Placental pericyte (primary cell): ENCODE results near the gene TTC9. TPM values are rescaled to one million over a fixed set of nuclear protein-coding genes. Genes with fewer than 3 reads are reported as not detected.

Experiments used
- small RNA-seq: library from RNA; depleted of rRNA; stranded (forward); fragments of <200 nt; gene quantifications from one replicate; pipeline ENCODE3, GENCODE V24; 2012; ENCODE audit warnings: low replicate concordance
- total RNA-seq: library from RNA; depleted of rRNA; stranded (reverse); fragments of >200 nt; gene quantifications from 2 replicates; pipeline ENCODE4 v1.2.3, GENCODE V29; 2012

The TTC9 gene
- under 0.01 TPM in 1 of 2 replicates, not detected in the other for total RNA-seq

GRCh38 chr14:70641548-70642302 lies at the start of gene TTC9:
Gene TTC9, plus strand, starts transcription at chr14:70641916. Its CDS starts 214 bp downstream, at chr14:70642130.

GRCh38 chr14:70600382-70601157 lies 41.1 kb upstream of the TTC9 start, which contains the start of gene MED6:
Gene MED6, minus strand, starts transcription at chr14:70600655. Its CDS starts 18 bp downstream, at chr14:70600637.

Small RNA genes lying within 50 kb of the gene (small RNA-seq; reads per million reads assigned to genes)
- not detected for gene RN7SL77P

Other genes with a start within 250 kb of the TTC9 start
- gene SYNJ2BP, start 224.8 kb upstream of the TTC9 start, total RNA-seq: 10.9 and 22.5 TPM in 2 replicates
- 0.29 TPM in 1 of 2 replicates, not detected in the other for gene ADAM21, start 189.7 kb upstream of the TTC9 start, total RNA-seq
- 1.4 and 1.8 TPM in 2 replicates for gene ADAM20, start 106.9 kb upstream of the TTC9 start, total RNA-seq
- gene MED6, start 41.3 kb upstream of the TTC9 start, total RNA-seq: 31.8 and 34.4 TPM in 2 replicates
- gene MAP3K9, start 167.6 kb downstream of the TTC9 start, total RNA-seq: 0.14 and 0.88 TPM in 2 replicates